H1 (cell line): ENCODE results near the gene HELQ. TPM values are rescaled to one million over a fixed set of nuclear protein-coding genes. Genes with fewer than 3 reads are reported as not detected.

Source experiments
- CTCF ChIA-PET: fragments of 300-600 bp; sonication (Branson Sonifier 250); formaldehyde crosslinking; loops from one replicate; lab custom pipeline; 2021; ENCODE audit not compliant: partially characterized antibody; lab: Charles Lee
- POLR2A ChIA-PET: fragments of 300-600 bp; sonication (Branson Sonifier 250); formaldehyde crosslinking; loops from one replicate; lab custom pipeline; 2021; ENCODE audit warnings: inconsistent platforms; ENCODE audit not compliant: partially characterized antibody; lab: Charles Lee
- DNase-seq, 2 experiments: peaks; one replicate each; pipeline versions ENCODE4 v3.0.0 to v3.0.0-alpha.2; 2010 to 2022; ENCODE audit warnings: low spot score in 2 of 2, low read depth in 1 of 2, mixed read lengths in 1 of 2
- FAIRE-seq: peaks from 2 replicates; lab custom pipeline; 2011; peaks lifted over from hg19 to GRCh38; lab: Jason Lieb, UNC
- H2AFZ ChIP-seq: 2 replicates; pipeline ENCODE4 v1.8.1; 2012; ENCODE audit warnings: low read length, inconsistent platforms
- H2AK5ac ChIP-seq: 2 replicates; pipeline ENCODE4 v1.6.1; 2013; ENCODE audit warnings: low read depth, low read length
- H2BK120ac ChIP-seq: replicated peaks from 2 replicates; pipeline ENCODE3; 2013; ENCODE audit warnings: low read depth, low read length, inconsistent platforms
- H2BK12ac ChIP-seq: 2 replicates; pipeline ENCODE4 v1.6.1; 2013; ENCODE audit warnings: low read depth, low read length
- H2BK15ac ChIP-seq: 2 replicates; pipeline ENCODE4 v1.6.1; 2013; ENCODE audit warnings: low read length
- H2BK20ac ChIP-seq: 2 replicates; pipeline ENCODE4 v1.6.1; 2013; ENCODE audit warnings: low read length
- H2BK5ac ChIP-seq: 2 replicates; pipeline ENCODE4 v1.6.1; 2013; ENCODE audit warnings: low read depth, low read length
- H3K14ac ChIP-seq: 2 replicates; pipeline ENCODE4 v1.6.1; 2013; ENCODE audit warnings: inconsistent platforms; ENCODE audit not compliant: insufficient read length
- H3K18ac ChIP-seq: 2 replicates; pipeline ENCODE4 v1.6.1; 2013; ENCODE audit warnings: low read length; ENCODE audit errors: extremely low read depth
- H3K23ac ChIP-seq: 2 replicates; pipeline ENCODE4 v1.6.1; 2013; ENCODE audit warnings: inconsistent platforms; ENCODE audit not compliant: insufficient read length
- H3K23me2 ChIP-seq: 2 replicates; pipeline ENCODE4 v1.6.1; 2013; ENCODE audit warnings: low read depth, low read length
- H3K27ac ChIP-seq: 2 replicates; pipeline ENCODE4 v1.6.1; 2011; ENCODE audit warnings: low read depth, low read length, inconsistent platforms
- H3K27me3 ChIP-seq, 4 experiments: replicated peaks in 1 of 4; 1 replicate in 1 of 4; 2 replicates in 3 of 4; pipeline versions ENCODE4 v1.6.1 to v1.8.1; 2011 to 2013; ENCODE audit warnings: low read length in 3 of 4, mild to moderate bottlenecking in 3 of 4, inconsistent platforms in 2 of 4, mixed read lengths in 2 of 4, moderate library complexity in 1 of 4; ENCODE audit not compliant: control insufficient read depth in 3 of 4, insufficient read depth in 3 of 4; ENCODE audit errors: extremely low read depth in 1 of 4
- H3K36me3 ChIP-seq, 4 experiments: 2 replicates each; pipeline versions ENCODE4 v1.6.1 to v1.8.1; 2011 to 2013; ENCODE audit warnings: mild to moderate bottlenecking in 4 of 4, low read length in 3 of 4, moderate library complexity in 2 of 4, control low read depth in 1 of 4, inconsistent platforms in 1 of 4; ENCODE audit not compliant: insufficient read depth in 4 of 4, control insufficient read depth in 2 of 4
- H3K4ac ChIP-seq: replicated peaks from 2 replicates; pipeline ENCODE3; 2013; ENCODE audit warnings: low read length, low read depth, mixed read lengths, inconsistent platforms; ENCODE audit not compliant: insufficient read length
- H3K4me1 ChIP-seq, 4 experiments: replicated peaks in 1 of 4; 1 replicate in 1 of 4; 2 replicates in 3 of 4; pipeline versions ENCODE4 v1.6.1 to v1.8.1; 2011 to 2013; ENCODE audit warnings: low read length in 3 of 4, inconsistent platforms in 2 of 4, mixed read lengths in 1 of 4; ENCODE audit not compliant: insufficient read depth in 4 of 4, control insufficient read depth in 3 of 4
- H3K4me2 ChIP-seq, 2 experiments: 2 replicates each; pipeline versions ENCODE4 v1.6.1 to v1.8.1; 2011 to 2013; ENCODE audit warnings: low read depth in 2 of 2, low read length in 2 of 2, control low read depth in 1 of 2, inconsistent platforms in 1 of 2, mild to moderate bottlenecking in 1 of 2; ENCODE audit not compliant: insufficient read depth in 1 of 2
- H3K4me3 ChIP-seq, 4 experiments: fragments of 200-600, 300-600 bp in 1 of 4; sonication (generic), shearing (Covaris generic), sonication (Bioruptor Twin) in 1 of 4; 2 replicates each; pipeline versions ENCODE4 v1.5.1 to v1.8.1; 2011 to 2016; ENCODE audit warnings: low read length in 4 of 4, low read depth in 3 of 4, control low read depth in 2 of 4, inconsistent platforms in 2 of 4, mild to moderate bottlenecking in 2 of 4, mixed read lengths in 1 of 4, moderate library complexity in 1 of 4; ENCODE audit not compliant: insufficient read depth in 2 of 4; ENCODE audit errors: extremely low read depth in 1 of 4
- H3K56ac ChIP-seq: replicated peaks from 2 replicates; pipeline ENCODE3; 2013; ENCODE audit warnings: low read depth, mild to moderate bottlenecking, mixed read lengths, low read length, inconsistent platforms; ENCODE audit not compliant: insufficient read length
- H3K79me1 ChIP-seq: 2 replicates; pipeline ENCODE4 v1.6.1; 2013; ENCODE audit warnings: low read depth, low read length, control low read depth
- H3K79me2 ChIP-seq, 2 experiments: 2 replicates each; pipeline versions ENCODE4 v1.6.1 to v1.8.1; 2012 to 2013; ENCODE audit warnings: low read length in 2 of 2, mild to moderate bottlenecking in 2 of 2, inconsistent platforms in 1 of 2; ENCODE audit not compliant: insufficient read depth in 2 of 2, control insufficient read depth in 1 of 2
- H3K9ac ChIP-seq, 4 experiments: replicated peaks in 1 of 4; 1 replicate in 1 of 4; 2 replicates in 3 of 4; pipeline versions ENCODE4 v1.6.1 to v1.8.1; 2011 to 2013; ENCODE audit warnings: low read depth in 3 of 4, low read length in 3 of 4, control low read depth in 2 of 4, mild to moderate bottlenecking in 2 of 4, moderate library complexity in 2 of 4, inconsistent platforms in 1 of 4; ENCODE audit errors: extremely low read depth in 1 of 4
- H3K9me3 ChIP-seq, 2 experiments: 2 replicates each; pipeline versions ENCODE4 v1.6.1 to v1.8.1; 2012 to 2013; ENCODE audit warnings: mild to moderate bottlenecking in 2 of 2, moderate library complexity in 2 of 2, control low read depth in 1 of 2, inconsistent platforms in 1 of 2, low read depth in 1 of 2, low read length in 1 of 2, mixed read lengths in 1 of 2; ENCODE audit not compliant: insufficient read depth in 2 of 2
- H4K20me1 ChIP-seq, 2 experiments: replicated peaks in 1 of 2; 2 replicates each; pipeline versions ENCODE3 to v1.8.1; 2011 to 2013; ENCODE audit warnings: inconsistent platforms in 2 of 2, low read length in 2 of 2, mild to moderate bottlenecking in 1 of 2; ENCODE audit not compliant: insufficient read depth in 2 of 2, control insufficient read depth in 1 of 2
- H4K5ac ChIP-seq: 2 replicates; pipeline ENCODE4 v1.6.1; 2013; ENCODE audit warnings: low read length, low read depth, mixed read lengths, inconsistent platforms; ENCODE audit not compliant: insufficient read length
- H4K8ac ChIP-seq: 2 replicates; pipeline ENCODE4 v1.8.0; 2013; ENCODE audit warnings: mild to moderate bottlenecking, moderate library complexity, low read length, inconsistent platforms; ENCODE audit not compliant: insufficient read depth; ENCODE audit errors: extremely low read depth
- H4K91ac ChIP-seq: replicated peaks from 2 replicates; pipeline ENCODE3; 2013; ENCODE audit warnings: low read length, mixed read lengths, inconsistent platforms; ENCODE audit not compliant: insufficient read length
- E2F6 ChIP-seq: IDR thresholded peaks from 2 replicates; pipeline ENCODE4 v1.6.1; 2012; ENCODE audit warnings: inconsistent platforms
- POLR2A ChIP-seq, 2 experiments: IDR thresholded peaks; 1 replicate in 1 of 2; 2 replicates in 1 of 2; pipeline ENCODE4 v1.6.1; 2011; ENCODE audit warnings: low read depth in 2 of 2, low read length in 2 of 2, mild to moderate bottlenecking in 2 of 2; ENCODE audit errors: control extremely low read depth in 1 of 2
- polyA plus RNA-seq, 7 experiments: library from polyadenylated mRNA; depleted of rRNA in 3 of 7; stranded (reverse) in 5 of 7; unstranded in 2 of 7; fragments of >200 nt in 5 of 7; fragments of 200-250 nt in 2 of 7; gene quantifications; 1 replicate in 5 of 7; 2 replicates in 1 of 7; 4 replicates in 1 of 7; pipeline versions ENCODE4 v1.2.1 to v1.2.3, GENCODE V29; 2011 to 2013; ENCODE audit warnings: missing spikeins in 2 of 7, mixed read lengths in 2 of 7
- total RNA-seq: library from RNA; stranded (reverse); fragmentation: NEBNext Ultra II Directional; extraction: Animal tissue kit (Norgen Biotek cat#: 25700); gene quantifications from 2 replicates; pipeline ENCODE4 v1.2.1, GENCODE V29; 2021

HELQ gene
- total and polyA plus RNA-seq, 2 of the 8 experiments (the other 6 are each of a cell fraction or from before 2014, with no cell fraction given) = 4.7 to 9.0 TPM

GRCh38 chr4:83418211-83418610, 37.4 kb downstream of the HELQ start:
- Histone ChIP-seq H3K36me3 (peaks cover 0 to 4% (median 3%) of the 10 kb centered on the region in 4 experiments; a peak in 2 of 8 replicates), H3K4ac (no peak overlapping the region), H3K18ac (no peak overlapping the region), H4K5ac (no peak overlapping the region), H3K23ac (no peak overlapping the region), H3K23me2 (no peaks in the 10 kb centered on the region), H3K4me2 (no peak overlapping the region), H3K79me2 (no peaks in the 10 kb centered on the region), H3K27ac (no peak overlapping the region), H4K91ac (no peak overlapping the region), H2BK120ac (no peak overlapping the region), H2AFZ (no peak overlapping the region), H3K9ac (no peak overlapping the region), H4K8ac (no peak overlapping the region), H3K4me1 (no peaks in the 10 kb centered on the region), H2AK5ac (no peak overlapping the region), H3K79me1 (no peaks in the 10 kb centered on the region), H3K27me3 (no peaks in the 10 kb centered on the region), H3K4me3 (no peak overlapping the region), H2BK12ac (no peak overlapping the region), H3K9me3 (no peaks in the 10 kb centered on the region), H2BK20ac (no peak overlapping the region), H3K56ac (no peak overlapping the region), H3K14ac (no peak overlapping the region), H2BK5ac (no peak overlapping the region), H4K20me1 (no peaks in the 10 kb centered on the region), H2BK15ac (no peak overlapping the region)
- ChIA-PET CTCF (no interaction called here), POLR2A (no interaction called here)
- FAIRE-seq (no peak), DNase-seq (no peak)
- TF ChIP-seq E2F6 (no peak), POLR2A (IDR thresholded peaks at IDR 0.05; ENCODE audit: control extremely low read depth in 1 of 2, low read depth in 2 of 2, low read length in 2 of 2) (no peak)
